Gastroesophageal sphincter (tissue), 4 donors: Measurements from ENCODE around the gene ADARB1. TPM values are rescaled to one million over a fixed set of nuclear protein-coding genes. Genes with fewer than 3 reads are reported as not detected.
A peak's percentile ranks its signal among the peaks of the same experiment; 100 is the strongest.

Experiments
- ATAC-seq: fragments of 150-250 bp; one replicate; pipeline ENCODE4 v1.9.1; 2016; ENCODE audit warnings: mild to moderate bottlenecking, moderate library complexity
- H3K27ac ChIP-seq, 4 donors: fragments of 200-600 bp; sonication (generic) in 3 of 4; 1 replicate in 3 of 4; 2 replicates in 1 of 4; pipeline ENCODE4 v1.5.1; 2016 to 2019
- H3K27me3 ChIP-seq: fragments of 200-600 bp; sonication (generic); one replicate; pipeline ENCODE4 v1.5.1; 2019
- H3K36me3 ChIP-seq, 2 donors: fragments of 200-600 bp; sonication (generic); one replicate each; pipeline ENCODE4 v1.5.1; 2019; ENCODE audit warnings: control low read depth in 1 of 2
- H3K4me1 ChIP-seq, 3 donors: fragments of 200-600 bp; sonication (generic); 1 replicate in 2 of 3; 2 replicates in 1 of 3; pipeline ENCODE4 v1.5.1; 2016 to 2019; ENCODE audit warnings: control low read depth in 2 of 3
- H3K4me3 ChIP-seq, 2 donors: fragments of 200-600 bp; sonication (generic); one replicate each; pipeline ENCODE4 v1.5.1; 2019; ENCODE audit warnings: mild to moderate bottlenecking in 1 of 2, moderate library complexity in 1 of 2
- H3K9me3 ChIP-seq, 3 donors: fragments of 200-600 bp; sonication (generic); one replicate each; pipeline ENCODE4 v1.5.1; 2017 to 2019; ENCODE audit warnings: control low read depth in 2 of 3
- EP300 ChIP-seq: sonication (generic); formaldehyde crosslinking; IDR thresholded peaks from one replicate; pipeline ENCODE4 v1.6.1; 2017; ENCODE audit warnings: antibody characterized with exemption, mild to moderate bottlenecking
- POLR2A ChIP-seq, 2 donors: fragments of 450-650 bp; IDR thresholded peaks; one replicate each; pipeline ENCODE4 v1.6.1; 2017; ENCODE audit warnings: antibody characterized with exemption in 2 of 2, mild to moderate bottlenecking in 2 of 2, moderate library complexity in 1 of 2
- POLR2AphosphoS5 ChIP-seq: sonication (generic); formaldehyde crosslinking; IDR thresholded peaks from one replicate; pipeline ENCODE4 v1.6.1; 2017; ENCODE audit warnings: antibody characterized with exemption
- WGBS, 2 donors: methylation state at CpG; one replicate each; pipeline ENCODE4 v1.1.5; 2018; ENCODE audit warnings: low coverage in 1 of 2; 5-methylcytosine and 5-hydroxymethylcytosine counted together
- total RNA-seq, 4 donors: library from RNA; depleted of rRNA; stranded (reverse); fragments of >200 nt; gene quantifications; one replicate each; pipeline ENCODE4 v1.1.0, GENCODE V29; 2016
- TF ChIP-seq, protein P1 (sequence below), 4 experiments: fragments of 200-600 bp in 2 of 4; fragments of 450-650 bp in 2 of 4; sonication (generic) in 1 of 4; IDR thresholded peaks; one replicate each; pipeline ENCODE4 v1.5.1; 2017 to 2019; ENCODE audit warnings: antibody characterized with exemption in 4 of 4, mild to moderate bottlenecking in 2 of 4, moderate library complexity in 2 of 4

Gene ADARB1
- total RNA-seq, 4 donors from 2014 or later = 136 to 228 (median 181) TPM

DNA sequence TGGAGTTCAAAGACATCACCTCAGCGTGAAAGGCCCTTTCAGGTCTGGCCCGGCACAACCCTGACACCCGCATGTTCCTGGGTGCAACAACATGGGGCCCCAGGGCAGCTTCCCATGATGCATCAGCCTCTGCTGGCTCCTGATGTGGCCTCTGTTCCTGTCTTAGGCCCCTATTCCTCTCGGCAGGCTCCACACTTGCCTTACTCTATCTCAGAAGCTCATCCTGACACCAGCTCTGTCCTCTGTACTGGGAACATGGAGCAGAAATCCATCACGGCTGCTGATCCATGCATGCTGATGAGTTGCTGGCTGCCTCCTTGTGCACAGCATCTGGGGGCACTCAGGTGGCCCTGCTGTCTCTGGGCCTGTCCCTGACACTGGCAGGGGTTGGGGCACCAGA lies 74.6 kb downstream of the ADARB1 start:
- H3K9me3 ChIP-seq = no peaks in the 10 kb centered on the region
- no peak overlapping the region for H3K4me3 ChIP-seq
- peaks cover 0 to 51% of the 10 kb centered on the region in 2 donors for H3K36me3 ChIP-seq
- WGBS, 2 donors = 80% methylated on average over 1 to 2 of the region's 5 CpGs
- no peak for ATAC-seq
- H3K27me3 ChIP-seq = no peaks in the 10 kb centered on the region
- no peak for TF ChIP-seq EP300
- TF ChIP-seq POLR2A (IDR thresholded peaks at IDR 0.05) = no peak
- TF ChIP-seq, protein P1, sequence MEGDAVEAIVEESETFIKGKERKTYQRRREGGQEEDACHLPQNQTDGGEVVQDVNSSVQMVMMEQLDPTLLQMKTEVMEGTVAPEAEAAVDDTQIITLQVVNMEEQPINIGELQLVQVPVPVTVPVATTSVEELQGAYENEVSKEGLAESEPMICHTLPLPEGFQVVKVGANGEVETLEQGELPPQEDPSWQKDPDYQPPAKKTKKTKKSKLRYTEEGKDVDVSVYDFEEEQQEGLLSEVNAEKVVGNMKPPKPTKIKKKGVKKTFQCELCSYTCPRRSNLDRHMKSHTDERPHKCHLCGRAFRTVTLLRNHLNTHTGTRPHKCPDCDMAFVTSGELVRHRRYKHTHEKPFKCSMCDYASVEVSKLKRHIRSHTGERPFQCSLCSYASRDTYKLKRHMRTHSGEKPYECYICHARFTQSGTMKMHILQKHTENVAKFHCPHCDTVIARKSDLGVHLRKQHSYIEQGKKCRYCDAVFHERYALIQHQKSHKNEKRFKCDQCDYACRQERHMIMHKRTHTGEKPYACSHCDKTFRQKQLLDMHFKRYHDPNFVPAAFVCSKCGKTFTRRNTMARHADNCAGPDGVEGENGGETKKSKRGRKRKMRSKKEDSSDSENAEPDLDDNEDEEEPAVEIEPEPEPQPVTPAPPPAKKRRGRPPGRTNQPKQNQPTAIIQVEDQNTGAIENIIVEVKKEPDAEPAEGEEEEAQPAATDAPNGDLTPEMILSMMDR (IDR thresholded peaks at IDR 0.05) = no peak
- no peak for TF ChIP-seq POLR2AphosphoS5
- peak overlapping the region in 1 of 4 donors; percentile 19 for H3K27ac ChIP-seq
- H3K4me1 ChIP-seq = peaks cover 2 to 49% (median 4%) of the 10 kb centered on the region in 3 donors

DNA sequence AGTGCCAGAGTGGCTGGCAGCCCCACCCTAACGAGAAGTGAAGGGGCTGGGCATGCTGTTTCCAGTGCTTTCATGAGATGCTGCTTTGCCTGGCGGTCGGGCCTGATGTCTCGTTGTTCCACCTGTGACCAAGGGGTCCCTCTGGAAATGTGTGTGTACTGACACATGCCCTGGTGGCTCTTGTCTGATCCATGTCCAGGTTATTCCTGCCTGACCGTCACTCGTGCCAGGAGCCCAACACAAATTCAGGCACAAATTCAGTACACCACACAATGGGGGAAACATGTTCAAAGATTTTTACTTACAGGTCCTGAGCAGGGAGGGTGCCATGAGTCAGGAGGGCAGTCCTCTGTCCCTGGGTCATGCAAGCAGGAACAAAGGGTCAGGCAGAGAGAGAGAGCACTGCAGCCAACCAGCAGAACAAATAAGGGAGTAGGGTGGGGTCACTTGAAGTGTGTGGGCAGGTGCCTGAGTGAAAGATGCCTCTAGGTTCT lies 76.3 kb downstream of the ADARB1 start:
- no peak for ATAC-seq
- Histone ChIP-seq H3K9me3 (no peaks in the 10 kb centered on the region), H3K4me3 (no peak overlapping the region), H3K27ac (peak overlapping the region in 3 of 4 donors; percentile 1 to 64 (median 52)), H3K4me1 (peaks cover 2 to 65% (median 4%) of the 10 kb centered on the region in 3 donors), H3K36me3 (peaks cover 0 to 41% of the 10 kb centered on the region in 2 donors), H3K27me3 (no peaks in the 10 kb centered on the region)
- 98 to 100% methylated on average over 3 to 4 of the region's 6 CpGs for WGBS, 2 donors
- no peak for TF ChIP-seq POLR2AphosphoS5
- no peak for TF ChIP-seq POLR2A (IDR thresholded peaks at IDR 0.05)
- TF ChIP-seq EP300 = no peak
- TF ChIP-seq, protein P1 (IDR thresholded peaks at IDR 0.05) = no peak

DNA sequence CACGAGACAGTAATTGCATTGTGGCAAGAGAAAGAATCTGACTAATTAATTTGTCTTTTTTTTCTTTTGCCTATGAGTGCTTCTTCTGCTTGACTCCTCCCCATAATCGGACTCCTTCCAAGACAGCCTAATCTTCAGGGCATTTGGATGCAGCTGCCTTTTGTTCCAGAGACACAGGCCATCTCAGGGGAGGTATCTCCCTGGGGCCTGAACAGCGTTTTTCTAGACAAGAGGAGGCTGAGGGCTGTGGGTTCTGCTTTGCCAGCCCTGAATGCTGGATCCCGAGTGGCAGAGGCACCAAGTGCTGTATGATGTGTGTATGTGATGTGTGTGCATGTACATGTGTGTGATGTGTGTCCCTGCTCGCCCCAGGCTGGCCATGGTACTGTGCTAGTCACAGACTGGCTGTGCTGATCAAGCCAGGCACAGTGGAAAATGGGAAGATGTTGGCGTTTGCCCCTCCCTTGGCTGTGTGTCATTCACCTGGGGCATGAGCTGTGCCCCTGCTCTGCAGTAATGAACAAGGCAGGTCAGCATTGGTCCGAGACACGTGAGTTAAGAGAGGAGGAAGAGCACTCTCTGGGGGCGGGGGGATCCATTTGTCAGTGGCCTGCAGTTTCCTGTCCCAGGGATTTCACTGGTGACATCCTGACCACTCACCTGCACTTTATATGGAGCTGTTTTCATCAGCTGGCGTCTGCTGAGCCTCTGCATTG lies 77.2 kb downstream of the ADARB1 start:
- H3K36me3 ChIP-seq = peaks cover 0 to 32% of the 10 kb centered on the region in 2 donors
- H3K9me3 ChIP-seq = no peaks in the 10 kb centered on the region
- no peak for ATAC-seq
- no peak for TF ChIP-seq EP300
- no peak overlapping the region for H3K4me3 ChIP-seq
- H3K27ac ChIP-seq = peak overlapping the region in 3 of 4 donors; percentile 37 to 64 (median 60)
- H3K27me3 ChIP-seq = no peaks in the 10 kb centered on the region
- peaks cover 2 to 65% (median 4%) of the 10 kb centered on the region in 3 donors for H3K4me1 ChIP-seq
- WGBS, 2 donors = 17 to 44% methylated on average over 3 to 4 of the region's 10 CpGs

DNA sequence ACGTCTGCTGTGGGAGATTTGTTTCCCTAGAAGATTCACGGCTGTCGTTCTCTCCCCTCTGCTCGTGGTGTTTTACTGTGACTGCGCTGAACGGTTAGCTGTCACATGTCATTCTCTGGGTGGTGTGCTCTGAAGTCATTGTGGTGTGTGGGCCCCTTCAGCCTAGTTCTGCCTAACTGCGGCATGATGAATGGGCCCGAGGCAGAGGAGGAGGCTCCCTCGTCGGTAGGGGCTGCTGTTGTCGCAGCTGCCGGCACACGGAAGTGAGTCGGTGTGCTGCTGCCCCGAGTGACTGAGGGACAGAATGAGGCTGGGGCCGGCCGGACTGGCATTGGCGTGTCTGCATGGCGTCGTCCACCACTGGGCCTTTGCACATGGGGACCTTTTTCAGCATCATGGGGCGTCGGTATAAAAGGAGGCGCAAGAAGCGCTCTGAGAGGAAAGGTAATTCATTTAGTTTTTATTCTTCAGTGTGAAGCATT lies 77.9 kb downstream of the ADARB1 start:
- TF ChIP-seq POLR2AphosphoS5 = no peak
- TF ChIP-seq EP300 = no peak
- TF ChIP-seq, protein P1 (IDR thresholded peaks at IDR 0.05) = peak in 1 of 4 experiments; percentile 58
- TF ChIP-seq POLR2A (IDR thresholded peaks at IDR 0.05) = no peak
- H3K27ac ChIP-seq = peak overlapping the region in 2 of 4 donors; percentile 60 to 64
- no peak overlapping the region for H3K4me3 ChIP-seq
- no peaks in the 10 kb centered on the region for H3K27me3 ChIP-seq
- H3K9me3 ChIP-seq = no peaks in the 10 kb centered on the region
- H3K4me1 ChIP-seq = peaks cover 2 to 65% (median 4%) of the 10 kb centered on the region in 3 donors
- H3K36me3 ChIP-seq = peaks cover 0 to 33% of the 10 kb centered on the region in 2 donors
- 56 to 70% methylated on average over 9 to 13 of the region's 24 CpGs for WGBS, 2 donors
- no peak for ATAC-seq

DNA sequence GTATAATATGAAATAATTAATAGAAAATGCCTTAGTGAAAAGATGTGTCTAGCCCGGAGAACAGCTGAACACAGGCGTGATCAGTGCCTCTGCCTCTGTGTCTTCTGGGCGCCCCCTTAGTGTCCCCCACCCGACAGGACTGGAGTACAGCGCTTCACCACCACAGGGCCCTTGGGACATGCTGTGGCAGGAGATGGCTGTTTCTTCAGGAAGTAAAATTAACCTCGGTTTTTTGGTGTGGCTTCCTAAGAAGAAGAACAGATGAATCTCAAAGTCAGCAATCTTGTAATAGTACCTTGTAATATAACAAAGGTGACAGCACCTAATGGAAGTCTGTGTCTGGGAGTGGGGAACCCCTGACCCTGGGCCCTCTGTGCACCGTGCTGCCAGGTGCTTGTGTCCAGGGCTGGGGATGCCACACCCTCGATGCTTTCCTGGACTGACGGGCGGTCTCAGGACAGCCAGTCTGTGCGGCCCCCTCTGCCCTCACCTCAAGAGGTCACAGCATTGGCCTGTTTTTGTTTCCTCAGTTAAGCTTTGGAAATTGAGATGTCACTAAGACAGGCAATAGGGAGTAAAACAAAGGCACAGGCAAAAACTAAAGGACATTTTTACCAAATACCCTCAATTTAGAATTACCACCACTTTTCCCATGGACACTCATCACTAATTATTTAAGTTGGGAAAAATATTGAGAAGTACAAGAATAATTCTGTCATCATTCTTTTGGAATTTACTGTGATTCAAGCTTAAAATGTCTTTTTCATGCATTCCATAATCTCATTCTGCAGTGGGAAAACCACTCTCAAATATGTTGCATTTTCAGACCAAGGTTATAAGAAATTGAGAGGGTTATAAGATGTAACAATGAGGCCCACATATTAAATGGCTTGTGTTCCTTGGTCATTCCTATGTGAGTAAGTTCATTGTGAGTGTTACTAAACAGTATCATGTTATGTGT lies 79.3 kb downstream of the ADARB1 start:
- Histone ChIP-seq H3K4me1 (peaks cover 2 to 56% (median 4%) of the 10 kb centered on the region in 3 donors), H3K27me3 (no peaks in the 10 kb centered on the region), H3K27ac (peak overlapping the region in 3 of 4 donors; percentile 33 to 60 (median 35)), H3K4me3 (no peak overlapping the region), H3K9me3 (no peaks in the 10 kb centered on the region), H3K36me3 (peaks cover 0 to 28% of the 10 kb centered on the region in 2 donors)
- ATAC-seq = no peak
- TF ChIP-seq, protein P1 (IDR thresholded peaks at IDR 0.05) = no peak
- TF ChIP-seq EP300 = no peak
- TF ChIP-seq POLR2A (IDR thresholded peaks at IDR 0.05) = no peak
- no peak for TF ChIP-seq POLR2AphosphoS5
- WGBS, 2 donors = 58 to 77% methylated on average over 3 to 5 of the region's 11 CpGs
